Mucosa of gallbladder (tissue), 1 donor: ENCODE measurements around the gene TMEM123. TPM values are rescaled to one million over a fixed set of nuclear protein-coding genes. Genes with fewer than 3 reads are reported as not detected.
A peak's percentile ranks its signal among the peaks of the same experiment; 100 is the strongest.
"Not testable (repeated sequence)": the region's sequence is repeated elsewhere in the genome, so short reads cannot be mapped to it uniquely, and the experiment has no call there.

Experiments used
- DNase-seq: peaks from one replicate; pipeline ENCODE4 v3.0.0-alpha.2; 2020; ENCODE audit warnings: low spot score
- total RNA-seq: library from RNA; stranded (reverse); gene quantifications from one replicate; pipeline ENCODE4 v1.2.1, GENCODE V29; 2021
- donor health status: DM: no; HTN: no; CAD: no.

TMEM123 gene
- total RNA-seq, 1 donor from 2014 or later = 135 TPM

DNA sequence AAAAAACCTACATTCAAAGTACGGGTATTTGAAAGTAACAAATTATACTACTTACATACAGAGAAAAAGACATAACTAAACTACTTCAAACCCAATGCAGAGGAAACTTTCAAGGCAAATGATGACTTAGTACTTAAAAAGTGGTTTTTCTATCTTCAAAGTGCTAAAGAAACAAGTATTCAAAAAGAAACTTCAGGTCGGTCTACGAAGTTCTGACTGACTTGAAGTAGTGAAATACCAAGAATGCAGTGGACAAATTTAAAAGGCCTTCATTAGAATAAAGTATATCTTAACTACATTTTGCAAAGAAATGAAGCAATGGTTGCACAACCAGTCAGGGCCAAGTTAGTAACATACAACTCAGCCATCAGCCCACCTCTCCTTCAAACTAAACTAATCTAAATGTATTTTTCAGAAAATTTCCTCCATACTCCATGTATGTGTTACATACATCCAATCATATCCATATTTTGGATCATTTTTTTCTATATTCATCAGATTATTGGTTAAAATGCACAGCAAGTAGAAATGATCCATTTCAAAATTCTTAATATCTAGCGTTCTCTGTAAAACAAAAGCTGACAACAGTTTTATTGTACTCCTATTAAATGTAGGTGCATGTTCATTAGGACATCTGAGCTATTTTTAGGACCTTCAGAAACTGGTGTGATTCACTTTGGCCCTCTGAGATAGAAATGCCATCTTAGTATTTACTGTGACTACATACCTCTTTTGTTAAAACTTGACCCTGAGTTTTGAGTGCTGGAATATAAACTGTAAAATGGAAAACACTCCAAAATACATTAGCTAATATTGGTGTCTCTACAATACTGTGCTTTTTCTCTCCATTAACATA, 55.6 kb downstream of the TMEM123 start:
- DNase-seq = no peak

DNA sequence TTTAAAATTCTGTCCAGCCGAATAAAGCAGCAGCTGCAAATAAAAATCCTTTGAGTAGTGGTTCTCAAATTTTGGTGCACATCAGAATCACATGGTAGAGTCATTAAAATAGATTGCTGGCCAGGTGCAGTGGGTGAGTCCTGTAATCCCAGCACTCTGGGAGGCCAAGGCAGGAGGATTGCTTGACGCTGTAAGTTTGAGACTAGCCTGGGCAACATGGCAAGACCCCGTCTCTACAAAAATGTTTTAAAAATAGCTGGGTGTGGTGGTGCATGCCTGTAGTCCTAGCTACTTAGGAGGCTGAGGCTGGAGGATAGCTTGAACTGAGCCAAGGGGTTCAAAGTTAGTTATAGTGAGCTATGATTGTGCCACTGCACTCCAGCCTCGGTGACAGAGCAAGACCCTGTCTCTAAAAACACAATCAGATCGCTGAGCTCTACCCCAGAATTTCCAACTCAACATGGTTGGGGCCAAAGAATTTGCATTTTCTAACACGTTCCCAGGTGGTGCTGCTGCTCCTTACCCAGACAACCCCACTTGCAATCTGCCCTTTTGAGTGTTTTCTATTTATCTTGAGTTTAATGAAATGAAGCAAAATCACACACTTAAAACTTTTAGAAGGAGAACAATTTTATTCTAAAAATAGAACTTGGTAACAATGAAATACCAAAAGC, 56.7 kb downstream of the TMEM123 start:
- DNase-seq = no peak

- DNase-seq = no peak
Measured at GRCh38 chr11:102393272-102393730, 59.3 kb downstream of the TMEM123 start.

DNA sequence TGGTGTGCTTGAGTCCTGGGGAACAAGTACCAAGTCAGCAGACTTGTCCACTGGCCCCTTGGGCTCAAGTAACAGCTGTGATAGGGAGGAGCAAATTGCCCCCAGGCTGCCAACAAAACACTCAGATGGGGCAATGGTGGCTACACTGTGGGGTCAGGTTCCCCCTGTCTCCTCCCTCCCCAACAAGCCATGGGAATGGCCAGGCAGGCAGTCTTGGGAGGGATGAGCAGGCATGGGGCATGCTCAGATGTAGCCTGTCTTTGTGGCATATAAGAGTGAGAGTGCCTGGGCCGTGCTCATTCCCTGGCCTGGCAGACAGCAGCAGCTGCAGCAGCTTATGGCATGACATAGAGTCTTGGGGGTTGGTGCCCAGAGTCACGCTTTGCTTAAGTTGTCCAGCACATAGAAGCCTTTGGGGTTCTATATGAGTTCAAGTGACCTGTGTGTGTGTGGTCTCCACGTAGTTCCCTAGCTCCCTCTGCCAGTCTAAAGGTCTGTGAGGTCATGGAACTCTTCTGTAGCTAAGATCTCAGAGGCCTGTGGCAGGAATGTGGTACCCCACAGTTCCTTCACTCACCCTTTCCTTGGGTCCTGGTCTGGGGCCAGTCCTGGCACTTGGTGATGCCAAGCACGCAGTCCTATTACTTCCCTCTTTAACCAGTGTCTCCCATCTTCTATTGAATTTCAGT, 60.9 kb downstream of the TMEM123 start:
- DNase-seq = no peak

- DNase-seq = peak; percentile 66
Measured at GRCh38 chr11:102390667-102391465, 61.7 kb downstream of the TMEM123 start.

DNA sequence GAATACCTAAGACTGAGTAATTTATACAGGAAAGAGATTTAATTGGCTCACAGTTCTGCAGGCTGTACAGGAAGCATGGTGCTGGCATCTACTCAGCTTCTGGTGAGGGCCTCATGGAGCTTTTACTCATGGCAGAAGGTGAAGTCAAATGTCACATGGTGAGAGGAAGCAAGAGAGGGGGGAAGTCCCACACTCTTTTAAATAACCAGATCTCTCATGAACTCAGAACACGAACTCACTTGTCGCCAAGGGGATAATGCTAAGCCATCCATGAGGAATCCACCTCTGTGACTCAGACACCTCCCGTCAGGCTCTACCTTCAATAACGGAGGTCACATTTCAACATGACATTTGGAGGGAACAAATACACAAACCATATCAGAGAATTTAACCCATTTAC, 63.3 kb downstream of the TMEM123 start:
- DNase-seq = no peak

DNA sequence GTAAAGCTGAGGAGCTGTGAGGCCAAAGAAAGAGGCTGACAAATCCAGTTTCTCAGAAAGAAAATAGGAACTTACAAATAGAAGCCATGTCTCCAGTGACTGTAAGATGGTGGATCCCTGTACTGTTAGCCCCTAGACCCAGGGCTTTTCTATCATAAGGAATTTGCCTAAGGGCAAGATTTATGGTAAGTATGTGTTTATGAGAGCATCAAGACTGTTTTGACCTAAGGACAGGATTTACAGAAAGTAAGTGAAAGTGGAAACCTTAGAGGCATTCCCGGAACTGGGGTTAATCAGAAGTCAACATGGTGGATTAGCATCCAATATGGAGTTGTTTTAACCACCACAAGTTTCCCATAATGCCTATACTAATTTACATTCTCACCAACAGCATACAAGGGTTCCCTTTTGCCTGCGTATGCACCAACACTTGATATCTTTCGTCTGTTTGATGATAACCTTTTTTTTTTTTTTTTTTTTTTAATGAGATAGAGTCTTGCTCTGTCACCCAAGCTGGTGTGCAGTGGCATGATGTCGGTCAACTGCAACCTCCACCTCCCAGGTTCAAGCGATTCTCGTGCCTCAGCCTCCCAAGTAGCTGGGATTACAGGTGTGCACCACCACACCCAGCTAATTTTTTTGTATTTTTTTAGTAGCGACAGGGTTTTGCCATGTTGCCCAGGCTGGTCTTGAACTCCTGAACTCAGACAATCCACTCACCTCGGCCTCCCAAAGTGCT, 65.4 kb downstream of the TMEM123 start:
- no peak for DNase-seq

DNA sequence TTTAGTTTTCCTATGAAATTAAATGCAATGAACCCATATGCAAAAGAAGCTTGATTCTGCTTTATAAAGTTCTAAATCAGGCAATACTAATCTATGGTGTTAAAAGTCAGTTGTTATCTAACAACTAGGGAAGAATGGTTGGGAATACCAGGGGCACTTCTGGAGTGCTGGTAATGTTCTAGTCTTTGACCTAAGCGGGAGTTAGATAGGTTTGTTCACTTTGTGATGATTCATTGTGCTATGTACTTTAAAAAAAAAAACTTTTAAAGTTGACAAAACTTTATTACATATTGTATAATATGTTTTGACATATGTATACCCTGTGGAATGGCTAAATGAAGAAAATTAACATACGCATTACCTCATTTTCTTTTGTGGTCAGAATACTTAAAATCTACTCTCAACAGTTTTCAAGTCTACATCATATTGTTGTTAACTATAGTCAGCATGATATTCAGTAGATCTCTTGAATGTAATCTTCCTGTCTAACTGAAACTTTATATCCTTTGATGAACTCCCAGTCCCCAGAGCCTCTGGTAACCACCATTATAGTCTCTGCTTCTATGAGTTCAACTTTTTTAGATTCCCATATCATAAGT, 66.3 kb downstream of the TMEM123 start:
- no peak for DNase-seq

- DNase-seq = no peak
Measured at GRCh38 chr11:102385085-102386007, 67.2 kb downstream of the TMEM123 start.

- no peak for DNase-seq
Measured at GRCh38 chr11:102384419-102385079, 68.0 kb downstream of the TMEM123 start.

DNA sequence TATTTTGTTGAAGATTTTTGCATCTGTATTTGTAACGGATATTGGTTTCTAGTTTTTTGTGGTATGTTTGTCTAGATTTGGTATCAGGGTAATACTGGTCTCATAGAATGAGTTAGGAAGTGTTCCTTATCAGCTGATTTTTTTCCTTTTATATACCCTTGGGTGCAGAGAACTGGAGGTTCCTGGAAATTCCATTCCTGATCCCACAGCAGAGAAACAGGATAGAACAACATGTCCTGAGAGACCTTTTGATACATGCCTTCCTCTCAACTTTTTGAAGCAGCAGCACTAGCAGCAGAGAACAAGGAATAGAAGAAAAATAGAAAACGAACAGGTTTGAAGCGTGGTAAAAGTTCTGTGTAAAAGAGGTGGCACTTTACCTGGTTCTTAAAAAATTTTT, 68.7 kb downstream of the TMEM123 start:
- no peak for DNase-seq

DNA sequence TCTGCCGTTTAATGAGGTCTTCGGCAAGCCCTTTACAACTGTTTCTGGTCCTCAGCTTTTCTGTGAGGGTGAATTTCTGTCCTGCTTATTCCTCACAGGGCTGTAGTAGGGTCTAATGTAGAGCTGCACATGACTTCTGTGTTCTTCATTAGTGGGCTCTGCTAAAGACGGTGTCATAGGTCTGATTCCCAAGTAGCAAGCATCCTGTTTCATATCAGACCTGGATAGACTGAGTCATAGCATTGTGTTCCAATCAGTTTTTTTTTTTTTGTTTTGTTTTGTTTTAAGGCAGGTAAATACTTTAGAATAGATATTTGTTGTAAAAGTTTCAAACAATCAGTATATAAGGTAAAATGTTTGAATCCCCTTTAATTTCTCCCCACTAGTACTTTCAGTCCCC, 70.2 kb downstream of the TMEM123 start:
- DNase-seq = no peak

DNA sequence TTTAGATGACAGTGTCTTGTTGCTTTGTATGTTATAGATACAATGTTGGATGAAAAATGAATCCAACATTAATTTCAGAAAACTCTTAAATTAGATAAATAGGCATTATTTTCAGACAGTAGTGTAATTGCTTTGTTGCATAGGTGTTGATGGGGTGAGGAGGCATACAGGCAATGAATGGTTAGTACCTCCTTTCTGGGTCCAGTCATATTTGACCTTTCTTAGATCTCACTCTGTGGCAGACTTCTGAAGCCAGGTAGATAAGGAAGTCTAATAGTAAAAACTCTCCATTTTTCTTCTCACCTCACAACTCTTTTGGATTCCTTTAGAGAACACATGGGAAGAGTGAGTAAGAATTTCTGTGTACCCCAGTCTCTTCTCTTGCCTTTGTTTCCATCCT, 73.7 kb downstream of the TMEM123 start:
- no peak for DNase-seq

GRCh38 chr11:102377891-102378290, 74.7 kb downstream of the TMEM123 start:
- no peak for DNase-seq

DNA sequence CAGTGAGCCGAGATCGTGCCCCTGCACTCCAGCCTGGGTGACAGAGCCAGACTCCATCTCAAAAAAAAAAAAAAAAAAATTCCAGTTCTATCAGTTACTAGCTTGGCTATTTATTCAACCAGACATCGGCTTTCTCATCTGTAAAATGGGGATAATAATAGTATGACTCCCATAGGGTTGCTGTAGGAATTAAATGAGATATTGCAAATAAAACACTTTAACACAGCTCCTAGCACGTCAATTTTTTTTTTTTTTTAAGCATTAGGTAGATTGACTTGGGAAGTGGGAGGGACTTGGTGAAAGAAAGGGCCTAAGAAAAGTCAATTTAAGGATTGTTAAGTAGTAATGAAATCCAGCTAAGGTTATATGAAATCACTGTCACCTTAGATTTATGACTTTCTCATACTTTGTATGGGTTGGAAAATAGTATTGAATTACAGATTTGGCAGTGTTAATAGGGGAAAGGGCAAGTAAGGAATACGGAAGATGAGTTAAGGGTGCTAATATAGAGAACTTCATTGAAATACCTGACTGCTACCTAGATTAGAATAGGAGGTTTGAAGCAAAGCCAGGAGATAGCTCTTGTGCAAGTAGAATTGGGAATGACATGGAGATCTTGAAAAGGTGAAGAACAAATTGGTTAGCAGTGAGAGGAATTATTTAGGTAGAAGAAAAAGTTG, 76.7 kb downstream of the TMEM123 start:
- no peak for DNase-seq

GRCh38 chr11:102374633-102375424, 77.7 kb downstream of the TMEM123 start:
- DNase-seq = not testable (repeated sequence)

DNA sequence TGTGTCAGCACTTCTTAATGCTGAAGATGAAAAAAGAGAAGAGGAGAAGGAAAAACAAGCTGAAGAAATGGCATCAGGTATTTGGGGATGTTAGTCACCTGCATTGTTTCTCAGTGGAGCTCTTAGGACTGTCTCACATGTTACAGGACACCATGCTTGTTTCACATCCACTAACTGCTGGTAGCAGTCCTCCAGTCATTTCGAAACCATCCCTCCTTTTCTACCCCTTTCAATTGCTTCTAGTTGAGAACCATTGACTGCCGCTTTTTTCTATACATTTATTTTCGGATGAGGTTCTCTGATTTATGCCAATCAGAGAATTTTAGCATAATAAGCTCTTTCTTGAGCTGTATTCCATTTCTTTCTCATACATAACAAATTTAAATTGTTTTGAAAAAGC, 84.1 kb downstream of the TMEM123 start:
- DNase-seq = no peak
